Activated T-cell treated with anti-CD3 and anti-CD28 coated beads for 1 hour (primary cell): Measurements from ENCODE around the gene DSCAM.

Experiments
- DNase-seq: peaks from one replicate; pipeline ENCODE4 v3.0.0-alpha.2; 2020; ENCODE audit warnings: low read depth

The DSCAM gene

GRCh38 chr21:40615505-40616376, 231.2 kb downstream of the DSCAM start:
- no peak for DNase-seq

GRCh38 chr21:40613546-40614030, 233.4 kb downstream of the DSCAM start:
- DNase-seq = no peak

- DNase-seq = no peak
Observed at GRCh38 chr21:40610345-40610744, 236.6 kb downstream of the DSCAM start.

- no peak for DNase-seq
Observed at GRCh38 chr21:40606341-40606740, 240.6 kb downstream of the DSCAM start.

GRCh38 chr21:40605094-40605493, 241.9 kb downstream of the DSCAM start:
- no peak for DNase-seq

GRCh38 chr21:40603774-40604173, 243.2 kb downstream of the DSCAM start:
- DNase-seq = no peak

- DNase-seq = no peak
Observed at GRCh38 chr21:40602080-40602479, 244.9 kb downstream of the DSCAM start.

GRCh38 chr21:40595806-40596205, 251.2 kb downstream of the DSCAM start:
- no peak for DNase-seq

- DNase-seq = no peak
Observed at GRCh38 chr21:40587736-40588346, 259.1 kb downstream of the DSCAM start.

GRCh38 chr21:40586575-40586974, 260.4 kb downstream of the DSCAM start:
- no peak for DNase-seq

GRCh38 chr21:40577285-40578043, 269.5 kb downstream of the DSCAM start:
- DNase-seq = no peak

- no peak for DNase-seq
Observed at GRCh38 chr21:40575976-40576375, 271.0 kb downstream of the DSCAM start.

- no peak for DNase-seq
Observed at GRCh38 chr21:40569357-40569756, 277.6 kb downstream of the DSCAM start.

GRCh38 chr21:40568807-40569206, 278.2 kb downstream of the DSCAM start:
- no peak for DNase-seq

- DNase-seq = no peak
Observed at GRCh38 chr21:40567501-40567900, 279.5 kb downstream of the DSCAM start.

GRCh38 chr21:40566486-40566885, 280.5 kb downstream of the DSCAM start:
- no peak for DNase-seq

GRCh38 chr21:40564318-40564717, 282.6 kb downstream of the DSCAM start:
- DNase-seq = no peak

GRCh38 chr21:40563900-40564299, 283.1 kb downstream of the DSCAM start:
- no peak for DNase-seq

- no peak for DNase-seq
Observed at GRCh38 chr21:40562242-40563002, 284.5 kb downstream of the DSCAM start.

- no peak for DNase-seq
Observed at GRCh38 chr21:40556442-40556968, 290.5 kb downstream of the DSCAM start.

- DNase-seq = no peak
Observed at GRCh38 chr21:40555021-40555528, 291.9 kb downstream of the DSCAM start.
